Hematopoietic multipotent progenitor cell treated with erythropoietin and hydrocortisone succinate and interleukin-3 and kit ligand, for 15 days (in vitro differentiated cells): ENCODE measurements around the gene OR4C16.

Experiments used
- DNase-seq: peaks from one replicate; pipeline ENCODE4 v3.0.0-alpha.2; 2015; ENCODE audit warnings: low spot score

The OR4C16 gene

GRCh38 chr11:55571828-55572227, at the start of gene OR4C16:
OR4C16 (plus strand) TSS chr11:55572128; CDS start chr11:55572128, 0 bp downstream.
- DNase-seq: no peak

GRCh38 chr11:55554169-55554568, 17.8 kb upstream of the OR4C16 start, which contains the start of gene OR4C15:
OR4C15 (plus strand) TSS chr11:55554469; CDS start chr11:55554469, 0 bp downstream.
- no peak for DNase-seq

- DNase-seq: no peak
These were observed 620 bp downstream of the OR4C16 start for GRCh38 chr11:55572548-55572947.

GRCh38 chr11:55607545-55607944, 35.6 kb downstream of the OR4C16 start, which contains the start of gene OR4C11:
OR4C11 (minus strand) TSS chr11:55607645; CDS start chr11:55604373, 3,272 bp downstream.
- DNase-seq: no peak
